Keratinocyte (primary cell): Measurements from ENCODE around the gene FGF19. TPM values are rescaled to one million over a fixed set of nuclear protein-coding genes. Genes with fewer than 3 reads are reported as not detected.

Experiments
- DNase-seq: peaks from one replicate; pipeline ENCODE4 v3.0.0-alpha.2; 2011; ENCODE audit warnings: low read depth, missing footprints, low spot score
- FAIRE-seq: peaks from 2 replicates; lab custom pipeline; 2011; peaks lifted over from hg19 to GRCh38; lab: Jason Lieb, UNC
- H2AFZ ChIP-seq: 2 replicates; pipeline ENCODE4 v1.6.0; 2012; ENCODE audit warnings: low read length, control low read depth, inconsistent platforms; ENCODE audit not compliant: control insufficient read depth
- H3K27ac ChIP-seq: 2 replicates; pipeline ENCODE4 v1.5.1; 2011; ENCODE audit warnings: low read length; ENCODE audit not compliant: control insufficient read depth, insufficient read depth
- H3K27me3 ChIP-seq: 3 replicates; pipeline ENCODE4 v1.6.0; 2011; ENCODE audit warnings: low read length; ENCODE audit not compliant: control insufficient read depth, insufficient read depth; ENCODE audit errors: extremely low read depth
- H3K36me3 ChIP-seq, 2 experiments: 2 replicates in 1 of 2; 3 replicates in 1 of 2; pipeline ENCODE4 v1.5.1; 2011; ENCODE audit warnings: low read length in 2 of 2, mild to moderate bottlenecking in 1 of 2; ENCODE audit not compliant: control insufficient read depth in 2 of 2, insufficient read depth in 2 of 2; ENCODE audit errors: extremely low read depth in 1 of 2
- H3K4me1 ChIP-seq: 3 replicates; pipeline ENCODE4 v1.5.1; 2011; ENCODE audit warnings: low read length; ENCODE audit not compliant: control insufficient read depth, insufficient read depth; ENCODE audit errors: extremely low read depth
- H3K4me2 ChIP-seq: 3 replicates; pipeline ENCODE4 v1.6.0; 2011; ENCODE audit warnings: low read depth, low read length; ENCODE audit not compliant: control insufficient read depth, insufficient read depth; ENCODE audit errors: extremely low read depth
- H3K4me3 ChIP-seq, 3 experiments: fragments of 200-600 bp in 1 of 3; sonication (generic) in 1 of 3; 2 replicates in 2 of 3; 3 replicates in 1 of 3; pipeline ENCODE4 v1.5.1; 2011 to 2016; ENCODE audit warnings: low read length in 3 of 3, mild to moderate bottlenecking in 3 of 3, control low read depth in 2 of 3, inconsistent platforms in 1 of 3, low read depth in 1 of 3, mixed read lengths in 1 of 3, mixed run types in 1 of 3, moderate library complexity in 1 of 3; ENCODE audit not compliant: control insufficient read depth in 2 of 3, insufficient read depth in 2 of 3; ENCODE audit errors: extremely low read depth in 1 of 3
- H3K79me2 ChIP-seq: 2 replicates; pipeline ENCODE4 v1.6.0; 2012; ENCODE audit warnings: low read length; ENCODE audit not compliant: control insufficient read depth, insufficient read depth
- H3K9ac ChIP-seq: 3 replicates; pipeline ENCODE4 v1.6.0; 2011; ENCODE audit warnings: low read length; ENCODE audit not compliant: control insufficient read depth, insufficient read depth; ENCODE audit errors: extremely low read depth
- H3K9me1 ChIP-seq: 3 replicates; pipeline ENCODE4 v1.6.0; 2011; ENCODE audit warnings: low read length; ENCODE audit not compliant: control insufficient read depth, insufficient read depth; ENCODE audit errors: extremely low read depth
- H3K9me3 ChIP-seq: 2 replicates; pipeline ENCODE4 v1.5.1; 2012; ENCODE audit warnings: low read depth, low read length; ENCODE audit not compliant: control insufficient read depth
- H4K20me1 ChIP-seq: 3 replicates; pipeline ENCODE4 v1.6.0; 2011; ENCODE audit warnings: low read length; ENCODE audit not compliant: control insufficient read depth, insufficient read depth; ENCODE audit errors: extremely low read depth
- EZH2 ChIP-seq: IDR thresholded peaks from one replicate; pipeline ENCODE4 v1.6.1; 2012; ENCODE audit warnings: inconsistent platforms, mild to moderate bottlenecking, low read length, moderate library complexity
- dilution Hi-C: fragments of 300-500 bp; cut with MboI; formaldehyde crosslinking; loops from one replicate; pipeline ENCODE4 v1.7.0; 2020; ENCODE audit warnings: low sequenced_read_pairs; ENCODE audit not compliant: extremely low pct_ligation_motif_present
- polyA plus RNA-seq, 5 experiments: library from polyadenylated mRNA; depleted of rRNA in 3 of 5; stranded (reverse) in 3 of 5; stranded (forward) in 1 of 5; unstranded in 1 of 5; fragments of >200 nt; gene quantifications; 1 replicate in 1 of 5; 2 replicates in 3 of 5; 3 replicates in 1 of 5; pipeline versions ENCODE4 v1.2.1 to v1.2.3, GENCODE V29; 2011 to 2012; ENCODE audit warnings: missing spikeins in 2 of 5, low read depth in 1 of 5, low replicate concordance in 1 of 5
- TF ChIP-seq, protein P1 (sequence below), 3 experiments: IDR thresholded peaks in 1 of 3; conservative IDR thresholded peaks in 1 of 3; optimal IDR thresholded peaks in 1 of 3; 2 replicates in 2 of 3; 3 replicates in 1 of 3; pipeline versions ENCODE3 to v1.5.1; 2011; ENCODE audit warnings: low read length in 3 of 3, mild to moderate bottlenecking in 3 of 3, moderate library complexity in 2 of 3, control low read depth in 1 of 3, inconsistent platforms in 1 of 3; ENCODE audit not compliant: insufficient read depth in 2 of 3; ENCODE audit errors: extremely low read depth in 1 of 3

FGF19 gene
- polyA plus RNA-seq, 1 donor (not counting 4 experiments of a cell fraction or from before 2014, with no cell fraction given): 0.08 TPM

DNA sequence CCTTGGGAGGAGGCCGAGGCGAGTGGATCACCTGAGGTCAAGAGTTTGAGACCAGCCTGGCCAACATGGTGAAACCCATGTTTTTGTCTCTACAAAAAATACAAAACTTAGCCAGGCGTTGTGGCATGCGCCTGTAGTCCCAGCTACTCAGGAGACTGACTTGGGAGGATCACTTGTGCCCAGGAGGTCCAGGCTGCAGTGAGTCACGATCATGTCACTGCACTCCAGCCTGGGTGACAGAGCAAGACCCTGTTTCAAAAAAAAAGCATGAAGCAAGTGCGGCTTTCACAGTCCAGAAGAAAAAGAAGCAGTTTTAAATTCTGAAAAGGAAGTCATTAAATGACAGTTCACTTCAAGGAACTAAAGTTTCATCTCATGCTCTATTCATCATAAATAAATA lies 21.6 kb downstream of the FGF19 start:
- Histone ChIP-seq H3K79me2 (no peaks in the 10 kb centered on the region), H3K9me3 (no peaks in the 10 kb centered on the region), H3K9ac (no peak overlapping the region), H3K4me2 (no peak overlapping the region), H4K20me1 (no peaks in the 10 kb centered on the region), H3K36me3 (no peaks in the 10 kb centered on the region), H3K27ac (no peak overlapping the region), H2AFZ (no peak overlapping the region), H3K9me1 (no peaks in the 10 kb centered on the region), H3K4me1 (peaks cover 2% of the 10 kb centered on the region), H3K27me3 (no peaks in the 10 kb centered on the region), H3K4me3 (no peak overlapping the region)
- no peak for FAIRE-seq
- dilution Hi-C loops: no loop called here
- no peak for DNase-seq
- no peak for TF ChIP-seq EZH2
- TF ChIP-seq, protein P1, sequence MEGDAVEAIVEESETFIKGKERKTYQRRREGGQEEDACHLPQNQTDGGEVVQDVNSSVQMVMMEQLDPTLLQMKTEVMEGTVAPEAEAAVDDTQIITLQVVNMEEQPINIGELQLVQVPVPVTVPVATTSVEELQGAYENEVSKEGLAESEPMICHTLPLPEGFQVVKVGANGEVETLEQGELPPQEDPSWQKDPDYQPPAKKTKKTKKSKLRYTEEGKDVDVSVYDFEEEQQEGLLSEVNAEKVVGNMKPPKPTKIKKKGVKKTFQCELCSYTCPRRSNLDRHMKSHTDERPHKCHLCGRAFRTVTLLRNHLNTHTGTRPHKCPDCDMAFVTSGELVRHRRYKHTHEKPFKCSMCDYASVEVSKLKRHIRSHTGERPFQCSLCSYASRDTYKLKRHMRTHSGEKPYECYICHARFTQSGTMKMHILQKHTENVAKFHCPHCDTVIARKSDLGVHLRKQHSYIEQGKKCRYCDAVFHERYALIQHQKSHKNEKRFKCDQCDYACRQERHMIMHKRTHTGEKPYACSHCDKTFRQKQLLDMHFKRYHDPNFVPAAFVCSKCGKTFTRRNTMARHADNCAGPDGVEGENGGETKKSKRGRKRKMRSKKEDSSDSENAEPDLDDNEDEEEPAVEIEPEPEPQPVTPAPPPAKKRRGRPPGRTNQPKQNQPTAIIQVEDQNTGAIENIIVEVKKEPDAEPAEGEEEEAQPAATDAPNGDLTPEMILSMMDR (optimal IDR thresholded peaks at IDR 0.05 in 1 of 3, IDR thresholded peaks at IDR 0.05 in 1 of 3, conservative IDR thresholded peaks at IDR 0.05 in 1 of 3; ENCODE audit: extremely low read depth in 1 of 3, insufficient read depth in 2 of 3, low read length in 3 of 3): no peak

DNA sequence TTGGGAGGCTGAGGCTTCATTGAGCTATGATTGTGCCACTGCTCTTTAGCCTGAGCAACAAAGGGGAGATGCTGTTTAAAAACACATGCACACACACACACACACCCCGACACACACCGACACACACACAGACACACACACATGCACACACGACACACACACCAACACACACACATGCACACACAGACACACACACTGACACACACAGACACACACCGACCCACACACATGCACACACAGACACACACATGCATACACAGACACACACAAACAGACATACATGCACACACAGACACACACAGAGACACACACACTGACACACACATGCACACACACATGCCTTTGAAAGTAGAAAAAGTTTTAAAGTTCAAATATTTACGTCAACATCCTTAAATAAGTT lies 23.1 kb downstream of the FGF19 start:
- TF ChIP-seq EZH2: no peak
- TF ChIP-seq, protein P1 (optimal IDR thresholded peaks at IDR 0.05 in 1 of 3, IDR thresholded peaks at IDR 0.05 in 1 of 3, conservative IDR thresholded peaks at IDR 0.05 in 1 of 3; ENCODE audit: extremely low read depth in 1 of 3, insufficient read depth in 2 of 3, low read length in 3 of 3): no peak
- Histone ChIP-seq H3K4me1 (peaks cover 2% of the 10 kb centered on the region), H3K9ac (no peak overlapping the region), H3K27me3 (no peaks in the 10 kb centered on the region), H3K9me3 (no peaks in the 10 kb centered on the region), H3K27ac (no peak overlapping the region), H3K9me1 (no peaks in the 10 kb centered on the region), H3K4me3 (no peak overlapping the region), H2AFZ (no peak overlapping the region), H3K36me3 (no peaks in the 10 kb centered on the region), H3K79me2 (no peaks in the 10 kb centered on the region), H4K20me1 (no peaks in the 10 kb centered on the region), H3K4me2 (no peak overlapping the region)
- DNase-seq: no peak
- dilution Hi-C loops: no loop called here
- FAIRE-seq: no peak
